ENCODE measurements around the gene TSSK3. TPM values are rescaled to one million over a fixed set of nuclear protein-coding genes. Genes with fewer than 3 reads are reported as not detected.

Gene TSSK3
- total and polyA plus RNA-seq, 2 donors (not counting 3 experiments of a cell fraction or from before 2014, with no cell fraction given): 0.42 to 0.65 TPM

GRCh38 chr1:32406629-32407111 lies 44.3 kb downstream of the TSSK3 start:
- ChIA-PET POLR2A (no interaction called here), CTCF (interaction anchor here (0.8 to 7.0 kb wide), 3 partner anchors 8 to 14 kb away, joined by 3 to 64 read pairs (median 3); partner anchors contain the start of gene BSDC1)
- H3K9ac ChIP-seq (replicated peaks; ENCODE audit: extremely low read depth, insufficient read depth, low read length): no peak overlapping the region
- no peak overlapping the region for H2AFZ ChIP-seq (ENCODE audit: low read depth, low read length)
- H4K20me1 ChIP-seq (replicated peaks; ENCODE audit: control insufficient read depth, extremely low read depth, insufficient read depth, low read length): no peaks in the 10 kb centered on the region
- H3K27ac ChIP-seq (ENCODE audit: insufficient read depth, low read depth, low read length): no peak overlapping the region
- H3K79me2 ChIP-seq (ENCODE audit: control insufficient read depth, insufficient read depth, low read length): no peaks in the 10 kb centered on the region
- H3K9me3 ChIP-seq (replicated peaks; ENCODE audit: control insufficient read depth, insufficient read depth, low read length): no peaks in the 10 kb centered on the region
- H3K4me2 ChIP-seq (ENCODE audit: insufficient read depth, low read length): no peak overlapping the region
- no peak for FAIRE-seq
- dilution Hi-C loops (cut with MboI; ENCODE audit: extremely low pct_ligation_motif_present, low sequenced_read_pairs): no loop called here
- intact Hi-C loops (cut with micrococcal nuclease): no loop called here
- no peak for TF ChIP-seq POLR2AphosphoS5 (IDR thresholded peaks at IDR 0.05; ENCODE audit: insufficient read depth, low read depth, low read length)
- no peak for TF ChIP-seq POLR2A (IDR thresholded peaks at IDR 0.05; ENCODE audit: low read depth, low read length)
- TF ChIP-seq MAX (IDR thresholded peaks at IDR 0.05; ENCODE audit: insufficient read depth, insufficient read length): no peak
- no peak for TF ChIP-seq FOS (IDR thresholded peaks at IDR 0.05; ENCODE audit: borderline replicate concordance, insufficient read depth, low read length)
- no peak for TF ChIP-seq MYC (IDR thresholded peaks at IDR 0.05; ENCODE audit: low read depth, low read length)
- no peak overlapping the region for H3K4me3 ChIP-seq (replicated peaks in 1 of 3; ENCODE audit: insufficient read depth in 1 of 3, low read depth in 1 of 3, low read length in 3 of 3)
- BruUV-seq (replicated peaks): no TSS peak
- no peaks in the 10 kb centered on the region for H3K36me3 ChIP-seq (ENCODE audit: control insufficient read depth in 2 of 2, extremely low read depth in 1 of 2, insufficient read depth in 2 of 2, low read length in 2 of 2)
- no peak for DNase-seq (ENCODE audit: low read depth, low spot score)
- H3K27me3 ChIP-seq (ENCODE audit: control insufficient read depth in 2 of 2, insufficient read depth in 2 of 2, low read length in 2 of 2): peaks cover 2 to 4% of the 10 kb centered on the region in 2 experiments
- H3K4me1 ChIP-seq (ENCODE audit: control insufficient read depth, extremely low read depth, insufficient read depth, low read length): no peaks in the 10 kb centered on the region
- no peaks in the 10 kb centered on the region for H3K9me1 ChIP-seq (replicated peaks; ENCODE audit: control insufficient read depth, extremely low read depth, insufficient read depth, low read length)

GRCh38 chr1:32411261-32411660 lies 48.9 kb downstream of the TSSK3 start:
- no peaks in the 10 kb centered on the region for H3K4me1 ChIP-seq (ENCODE audit: control insufficient read depth, extremely low read depth, insufficient read depth, low read length)
- no peak overlapping the region for H3K4me2 ChIP-seq (ENCODE audit: insufficient read depth, low read length)
- no peaks in the 10 kb centered on the region for H3K9me1 ChIP-seq (replicated peaks; ENCODE audit: control insufficient read depth, extremely low read depth, insufficient read depth, low read length)
- BruUV-seq (replicated peaks): no TSS peak
- POLR2A ChIA-PET: no interaction called here
- H3K9ac ChIP-seq (replicated peaks; ENCODE audit: extremely low read depth, insufficient read depth, low read length): no peak overlapping the region
- no peaks in the 10 kb centered on the region for H3K36me3 ChIP-seq (ENCODE audit: control insufficient read depth in 2 of 2, extremely low read depth in 1 of 2, insufficient read depth in 2 of 2, low read length in 2 of 2)
- TF ChIP-seq MAX (IDR thresholded peaks at IDR 0.05; ENCODE audit: insufficient read depth, insufficient read length) (no peak), CTCF (IDR thresholded peaks at IDR 0.05; ENCODE audit: extremely low read depth in 1 of 2, insufficient read depth in 1 of 2, low read depth in 1 of 2, low read length in 2 of 2) (no peak)
- peaks cover 6 to 8% of the 10 kb centered on the region in 2 experiments for H3K27me3 ChIP-seq (ENCODE audit: control insufficient read depth in 2 of 2, insufficient read depth in 2 of 2, low read length in 2 of 2)
- DNase-seq (ENCODE audit: low read depth, low spot score): no peak
- no peak overlapping the region for H3K4me3 ChIP-seq (replicated peaks in 1 of 3; ENCODE audit: insufficient read depth in 1 of 3, low read depth in 1 of 3, low read length in 3 of 3)
- dilution Hi-C loops (cut with MboI; ENCODE audit: extremely low pct_ligation_motif_present, low sequenced_read_pairs) (no loop called here), intact Hi-C loops (cut with micrococcal nuclease) (loop anchor here (5.0 kb wide), 1 partner anchor 349 kb away; no protein-coding TSS in a partner anchor)
- H3K79me2 ChIP-seq (ENCODE audit: control insufficient read depth, insufficient read depth, low read length): no peaks in the 10 kb centered on the region
- H3K9me3 ChIP-seq (replicated peaks; ENCODE audit: control insufficient read depth, insufficient read depth, low read length): no peaks in the 10 kb centered on the region
- CTCF ChIA-PET: interaction anchor here (1.2 to 2.6 kb wide), 5 partner anchors 9 to 348 kb away, joined by 4 to 37 read pairs (median 4); no protein-coding TSS in a partner anchor
- no peak overlapping the region for H2AFZ ChIP-seq (ENCODE audit: low read depth, low read length)
- FAIRE-seq: no peak
- no peak overlapping the region for H3K27ac ChIP-seq (ENCODE audit: insufficient read depth, low read depth, low read length)
- H4K20me1 ChIP-seq (replicated peaks; ENCODE audit: control insufficient read depth, extremely low read depth, insufficient read depth, low read length): no peaks in the 10 kb centered on the region
